H1 (cell line): ENCODE measurements around the gene MBTPS1. TPM values are rescaled to one million over a fixed set of nuclear protein-coding genes. Genes with fewer than 3 reads are reported as not detected.

ENCODE experiments used
- CTCF ChIA-PET: fragments of 300-600 bp; sonication (Branson Sonifier 250); formaldehyde crosslinking; loops from one replicate; lab custom pipeline; 2021; ENCODE audit not compliant: partially characterized antibody; lab: Charles Lee
- POLR2A ChIA-PET: fragments of 300-600 bp; sonication (Branson Sonifier 250); formaldehyde crosslinking; loops from one replicate; lab custom pipeline; 2021; ENCODE audit warnings: inconsistent platforms; ENCODE audit not compliant: partially characterized antibody; lab: Charles Lee
- DNase-seq, 2 experiments: peaks; one replicate each; pipeline versions ENCODE4 v3.0.0 to v3.0.0-alpha.2; 2010 to 2022; ENCODE audit warnings: low spot score in 2 of 2, low read depth in 1 of 2, mixed read lengths in 1 of 2
- FAIRE-seq: peaks from 2 replicates; lab custom pipeline; 2011; peaks lifted over from hg19 to GRCh38; lab: Jason Lieb, UNC
- H2AFZ ChIP-seq: 2 replicates; pipeline ENCODE4 v1.8.1; 2012; ENCODE audit warnings: low read length, inconsistent platforms
- H2AK5ac ChIP-seq: 2 replicates; pipeline ENCODE4 v1.6.1; 2013; ENCODE audit warnings: low read depth, low read length
- H2BK120ac ChIP-seq: replicated peaks from 2 replicates; pipeline ENCODE3; 2013; ENCODE audit warnings: low read depth, low read length, inconsistent platforms
- H2BK12ac ChIP-seq: 2 replicates; pipeline ENCODE4 v1.6.1; 2013; ENCODE audit warnings: low read depth, low read length
- H2BK15ac ChIP-seq: 2 replicates; pipeline ENCODE4 v1.6.1; 2013; ENCODE audit warnings: low read length
- H2BK20ac ChIP-seq: 2 replicates; pipeline ENCODE4 v1.6.1; 2013; ENCODE audit warnings: low read length
- H2BK5ac ChIP-seq: 2 replicates; pipeline ENCODE4 v1.6.1; 2013; ENCODE audit warnings: low read depth, low read length
- H3K14ac ChIP-seq: 2 replicates; pipeline ENCODE4 v1.6.1; 2013; ENCODE audit warnings: inconsistent platforms; ENCODE audit not compliant: insufficient read length
- H3K18ac ChIP-seq: 2 replicates; pipeline ENCODE4 v1.6.1; 2013; ENCODE audit warnings: low read length; ENCODE audit errors: extremely low read depth
- H3K23ac ChIP-seq: 2 replicates; pipeline ENCODE4 v1.6.1; 2013; ENCODE audit warnings: inconsistent platforms; ENCODE audit not compliant: insufficient read length
- H3K23me2 ChIP-seq: 2 replicates; pipeline ENCODE4 v1.6.1; 2013; ENCODE audit warnings: low read depth, low read length
- H3K27ac ChIP-seq: 2 replicates; pipeline ENCODE4 v1.6.1; 2011; ENCODE audit warnings: low read depth, low read length, inconsistent platforms
- H3K27me3 ChIP-seq, 4 experiments: replicated peaks in 1 of 4; 1 replicate in 1 of 4; 2 replicates in 3 of 4; pipeline versions ENCODE4 v1.6.1 to v1.8.1; 2011 to 2013; ENCODE audit warnings: low read length in 3 of 4, mild to moderate bottlenecking in 3 of 4, inconsistent platforms in 2 of 4, mixed read lengths in 2 of 4, moderate library complexity in 1 of 4; ENCODE audit not compliant: control insufficient read depth in 3 of 4, insufficient read depth in 3 of 4; ENCODE audit errors: extremely low read depth in 1 of 4
- H3K36me3 ChIP-seq, 4 experiments: 2 replicates each; pipeline versions ENCODE4 v1.6.1 to v1.8.1; 2011 to 2013; ENCODE audit warnings: mild to moderate bottlenecking in 4 of 4, low read length in 3 of 4, moderate library complexity in 2 of 4, control low read depth in 1 of 4, inconsistent platforms in 1 of 4; ENCODE audit not compliant: insufficient read depth in 4 of 4, control insufficient read depth in 2 of 4
- H3K4ac ChIP-seq: replicated peaks from 2 replicates; pipeline ENCODE3; 2013; ENCODE audit warnings: low read length, low read depth, mixed read lengths, inconsistent platforms; ENCODE audit not compliant: insufficient read length
- H3K4me1 ChIP-seq, 4 experiments: replicated peaks in 1 of 4; 1 replicate in 1 of 4; 2 replicates in 3 of 4; pipeline versions ENCODE4 v1.6.1 to v1.8.1; 2011 to 2013; ENCODE audit warnings: low read length in 3 of 4, inconsistent platforms in 2 of 4, mixed read lengths in 1 of 4; ENCODE audit not compliant: insufficient read depth in 4 of 4, control insufficient read depth in 3 of 4
- H3K4me2 ChIP-seq, 2 experiments: 2 replicates each; pipeline versions ENCODE4 v1.6.1 to v1.8.1; 2011 to 2013; ENCODE audit warnings: low read depth in 2 of 2, low read length in 2 of 2, control low read depth in 1 of 2, inconsistent platforms in 1 of 2, mild to moderate bottlenecking in 1 of 2; ENCODE audit not compliant: insufficient read depth in 1 of 2
- H3K4me3 ChIP-seq, 4 experiments: fragments of 200-600, 300-600 bp in 1 of 4; sonication (generic), shearing (Covaris generic), sonication (Bioruptor Twin) in 1 of 4; 2 replicates each; pipeline versions ENCODE4 v1.5.1 to v1.8.1; 2011 to 2016; ENCODE audit warnings: low read length in 4 of 4, low read depth in 3 of 4, control low read depth in 2 of 4, inconsistent platforms in 2 of 4, mild to moderate bottlenecking in 2 of 4, mixed read lengths in 1 of 4, moderate library complexity in 1 of 4; ENCODE audit not compliant: insufficient read depth in 2 of 4; ENCODE audit errors: extremely low read depth in 1 of 4
- H3K56ac ChIP-seq: replicated peaks from 2 replicates; pipeline ENCODE3; 2013; ENCODE audit warnings: low read depth, mild to moderate bottlenecking, mixed read lengths, low read length, inconsistent platforms; ENCODE audit not compliant: insufficient read length
- H3K79me1 ChIP-seq: 2 replicates; pipeline ENCODE4 v1.6.1; 2013; ENCODE audit warnings: low read depth, low read length, control low read depth
- H3K79me2 ChIP-seq, 2 experiments: 2 replicates each; pipeline versions ENCODE4 v1.6.1 to v1.8.1; 2012 to 2013; ENCODE audit warnings: low read length in 2 of 2, mild to moderate bottlenecking in 2 of 2, inconsistent platforms in 1 of 2; ENCODE audit not compliant: insufficient read depth in 2 of 2, control insufficient read depth in 1 of 2
- H3K9ac ChIP-seq, 4 experiments: replicated peaks in 1 of 4; 1 replicate in 1 of 4; 2 replicates in 3 of 4; pipeline versions ENCODE4 v1.6.1 to v1.8.1; 2011 to 2013; ENCODE audit warnings: low read depth in 3 of 4, low read length in 3 of 4, control low read depth in 2 of 4, mild to moderate bottlenecking in 2 of 4, moderate library complexity in 2 of 4, inconsistent platforms in 1 of 4; ENCODE audit errors: extremely low read depth in 1 of 4
- H3K9me3 ChIP-seq, 2 experiments: 2 replicates each; pipeline versions ENCODE4 v1.6.1 to v1.8.1; 2012 to 2013; ENCODE audit warnings: mild to moderate bottlenecking in 2 of 2, moderate library complexity in 2 of 2, control low read depth in 1 of 2, inconsistent platforms in 1 of 2, low read depth in 1 of 2, low read length in 1 of 2, mixed read lengths in 1 of 2; ENCODE audit not compliant: insufficient read depth in 2 of 2
- H4K20me1 ChIP-seq, 2 experiments: replicated peaks in 1 of 2; 2 replicates each; pipeline versions ENCODE3 to v1.8.1; 2011 to 2013; ENCODE audit warnings: inconsistent platforms in 2 of 2, low read length in 2 of 2, mild to moderate bottlenecking in 1 of 2; ENCODE audit not compliant: insufficient read depth in 2 of 2, control insufficient read depth in 1 of 2
- H4K5ac ChIP-seq: 2 replicates; pipeline ENCODE4 v1.6.1; 2013; ENCODE audit warnings: low read length, low read depth, mixed read lengths, inconsistent platforms; ENCODE audit not compliant: insufficient read length
- H4K8ac ChIP-seq: 2 replicates; pipeline ENCODE4 v1.8.0; 2013; ENCODE audit warnings: mild to moderate bottlenecking, moderate library complexity, low read length, inconsistent platforms; ENCODE audit not compliant: insufficient read depth; ENCODE audit errors: extremely low read depth
- H4K91ac ChIP-seq: replicated peaks from 2 replicates; pipeline ENCODE3; 2013; ENCODE audit warnings: low read length, mixed read lengths, inconsistent platforms; ENCODE audit not compliant: insufficient read length
- BACH1 ChIP-seq: IDR thresholded peaks from 2 replicates; pipeline ENCODE4 v1.6.1; 2012; ENCODE audit warnings: low read length, improper control_type of control experiment
- CTCF ChIP-seq, 3 experiments: IDR thresholded peaks; 1 replicate in 2 of 3; 2 replicates in 1 of 3; pipeline versions ENCODE4 v1.5.1 to v1.6.1; 2011; ENCODE audit warnings: low read length in 3 of 3, mild to moderate bottlenecking in 3 of 3, inconsistent platforms in 2 of 3, low read depth in 1 of 3, moderate library complexity in 1 of 3; ENCODE audit not compliant: insufficient read depth in 1 of 3; ENCODE audit errors: control extremely low read depth in 1 of 3
- EZH2 ChIP-seq: fragments of 200-600 bp; sonication (generic); IDR thresholded peaks from 2 replicates; pipeline ENCODE4 v1.7.1; 2012; ENCODE audit warnings: low read depth, mild to moderate bottlenecking, moderate library complexity, low read length, inconsistent platforms; ENCODE audit not compliant: severe bottlenecking
- HDAC2 ChIP-seq, 2 experiments: fragments of 300-600 bp in 1 of 2; sonication (generic) in 1 of 2; IDR thresholded peaks; 2 replicates each; pipeline ENCODE4 v1.6.1; 2011 to 2012; ENCODE audit warnings: low read depth in 2 of 2, low read length in 2 of 2, mild to moderate bottlenecking in 2 of 2, moderate library complexity in 2 of 2, borderline replicate concordance in 1 of 2, inconsistent platforms in 1 of 2
- HDAC6 ChIP-seq: IDR thresholded peaks from one replicate; pipeline ENCODE4 v1.7.1; 2012; ENCODE audit warnings: low read depth, mild to moderate bottlenecking, inconsistent platforms, low read length, moderate library complexity
- MAX ChIP-seq: IDR thresholded peaks from 2 replicates; pipeline ENCODE4 v1.6.1; 2012; ENCODE audit warnings: inconsistent platforms
- NANOG ChIP-seq: IDR thresholded peaks from 2 replicates; pipeline ENCODE4 v1.6.1; 2011; ENCODE audit warnings: low read length, low read depth, mild to moderate bottlenecking, inconsistent platforms; ENCODE audit not compliant: insufficient read depth, poor library complexity, severe bottlenecking
- SP4 ChIP-seq: IDR thresholded peaks from 2 replicates; pipeline ENCODE4 v1.6.1; 2012; ENCODE audit warnings: low read length, inconsistent platforms
- TBP ChIP-seq: IDR thresholded peaks from 2 replicates; pipeline ENCODE4 v1.6.1; 2011; ENCODE audit warnings: low read depth, low read length, improper control_type of control experiment
- USF2 ChIP-seq: IDR thresholded peaks from 2 replicates; pipeline ENCODE4 v1.6.1; 2011; ENCODE audit warnings: low read length, improper control_type of control experiment
- WGBS, 2 experiments: shearing (Covaris generic) in 1 of 2; methylation state at CpG; one replicate each; pipeline versions ENCODE4 v1.1.6 to v1.1.7; 2013 to 2015; ENCODE audit warnings: low lambda C conversion rate in 2 of 2, mixed read lengths in 2 of 2, inconsistent platforms in 1 of 2, low coverage in 1 of 2, missing lambda C conversion rate in 1 of 2; ENCODE audit not compliant: insufficient replicate concordance in 2 of 2, insufficient coverage in 1 of 2, insufficient read length in 1 of 2; ENCODE audit errors: extremely low coverage in 1 of 2, missing lambda C conversion rate in 1 of 2; 5-methylcytosine and 5-hydroxymethylcytosine counted together
- polyA plus RNA-seq, 7 experiments: library from polyadenylated mRNA; depleted of rRNA in 3 of 7; stranded (reverse) in 5 of 7; unstranded in 2 of 7; fragments of >200 nt in 5 of 7; fragments of 200-250 nt in 2 of 7; gene quantifications; 1 replicate in 5 of 7; 2 replicates in 1 of 7; 4 replicates in 1 of 7; pipeline versions ENCODE4 v1.2.1 to v1.2.3, GENCODE V29; 2011 to 2013; ENCODE audit warnings: missing spikeins in 2 of 7, mixed read lengths in 2 of 7
- total RNA-seq: library from RNA; stranded (reverse); fragmentation: NEBNext Ultra II Directional; extraction: Animal tissue kit (Norgen Biotek cat#: 25700); gene quantifications from 2 replicates; pipeline ENCODE4 v1.2.1, GENCODE V29; 2021

MBTPS1 gene
- total and polyA plus RNA-seq, 2 of the 8 experiments (the other 6 are each of a cell fraction or from before 2014, with no cell fraction given) = 30.6 to 53.3 TPM

GRCh38 chr16:84093879-84094270 is 22.9 kb downstream of the MBTPS1 start:
- no peak overlapping the region for H2BK5ac ChIP-seq
- H4K8ac ChIP-seq = no peak overlapping the region
- H2BK15ac ChIP-seq = no peak overlapping the region
- no peaks in the 10 kb centered on the region for H3K9me3 ChIP-seq
- H3K4me3 ChIP-seq = no peak overlapping the region
- H3K9ac ChIP-seq = no peak overlapping the region
- H3K14ac ChIP-seq = no peak overlapping the region
- no peak overlapping the region for H2AK5ac ChIP-seq
- no peak overlapping the region for H3K4ac ChIP-seq
- no peak overlapping the region for H3K27ac ChIP-seq
- no peaks in the 10 kb centered on the region for H3K79me2 ChIP-seq
- H4K20me1 ChIP-seq = peaks cover 0 to 8% of the 10 kb centered on the region in 2 experiments
- H3K56ac ChIP-seq = no peak overlapping the region
- H2BK20ac ChIP-seq = no peak overlapping the region
- no peaks in the 10 kb centered on the region; the same call in 1 of the 2 replicates for H3K23me2 ChIP-seq
- H2BK12ac ChIP-seq = no peak overlapping the region
- H3K27me3 ChIP-seq = no peaks in the 10 kb centered on the region
- 81% methylated on average over 4 of the region's 4 CpGs; no CpG with 5 or more reads in 1 of the 2 experiments for WGBS, 2 experiments
- no peaks in the 10 kb centered on the region for H3K79me1 ChIP-seq
- H3K4me1 ChIP-seq = no peaks in the 10 kb centered on the region
- FAIRE-seq (no peak), DNase-seq (no peak)
- no peak overlapping the region for H3K4me2 ChIP-seq
- no peak overlapping the region for H2AFZ ChIP-seq
- H3K23ac ChIP-seq = no peak overlapping the region
- POLR2A ChIA-PET = no interaction called here
- no peak overlapping the region for H3K18ac ChIP-seq
- CTCF ChIA-PET = interaction anchor here (2.9 kb wide), 1 partner anchor 10 kb away, joined by 9 read pairs; no protein-coding TSS in a partner anchor
- no peak overlapping the region for H4K91ac ChIP-seq
- peaks cover 15 to 76% (median 49%) of the 10 kb centered on the region in 4 experiments for H3K36me3 ChIP-seq
- no peak overlapping the region for H4K5ac ChIP-seq
- H2BK120ac ChIP-seq = no peak overlapping the region
- no peak for TF ChIP-seq HDAC6
- no peak for TF ChIP-seq NANOG
- TF ChIP-seq HDAC2 (IDR thresholded peaks at IDR 0.05; ENCODE audit: borderline replicate concordance in 1 of 2, low read depth in 2 of 2, low read length in 2 of 2) = no peak
- TF ChIP-seq MAX = no peak
- no peak for TF ChIP-seq CTCF (IDR thresholded peaks at IDR 0.05; ENCODE audit: control extremely low read depth in 1 of 3, insufficient read depth in 1 of 3, low read depth in 1 of 3, low read length in 3 of 3)
- no peak for TF ChIP-seq USF2
- no peak for TF ChIP-seq SP4
- TF ChIP-seq TBP = no peak
- no peak for TF ChIP-seq EZH2
- no peak for TF ChIP-seq BACH1
